SKM-1 (cell line): ENCODE measurements around the gene MGARP.
"Not testable (repeated sequence)": the region's sequence is repeated elsewhere in the genome, so short reads cannot be mapped to it uniquely, and the experiment has no call there.

Experiments
- DNase-seq: peaks from one replicate; lab custom pipeline; 2025; ENCODE audit not compliant: unreplicated experiment; lab: John Stamatoyannopoulos, UW

MGARP gene

DNA sequence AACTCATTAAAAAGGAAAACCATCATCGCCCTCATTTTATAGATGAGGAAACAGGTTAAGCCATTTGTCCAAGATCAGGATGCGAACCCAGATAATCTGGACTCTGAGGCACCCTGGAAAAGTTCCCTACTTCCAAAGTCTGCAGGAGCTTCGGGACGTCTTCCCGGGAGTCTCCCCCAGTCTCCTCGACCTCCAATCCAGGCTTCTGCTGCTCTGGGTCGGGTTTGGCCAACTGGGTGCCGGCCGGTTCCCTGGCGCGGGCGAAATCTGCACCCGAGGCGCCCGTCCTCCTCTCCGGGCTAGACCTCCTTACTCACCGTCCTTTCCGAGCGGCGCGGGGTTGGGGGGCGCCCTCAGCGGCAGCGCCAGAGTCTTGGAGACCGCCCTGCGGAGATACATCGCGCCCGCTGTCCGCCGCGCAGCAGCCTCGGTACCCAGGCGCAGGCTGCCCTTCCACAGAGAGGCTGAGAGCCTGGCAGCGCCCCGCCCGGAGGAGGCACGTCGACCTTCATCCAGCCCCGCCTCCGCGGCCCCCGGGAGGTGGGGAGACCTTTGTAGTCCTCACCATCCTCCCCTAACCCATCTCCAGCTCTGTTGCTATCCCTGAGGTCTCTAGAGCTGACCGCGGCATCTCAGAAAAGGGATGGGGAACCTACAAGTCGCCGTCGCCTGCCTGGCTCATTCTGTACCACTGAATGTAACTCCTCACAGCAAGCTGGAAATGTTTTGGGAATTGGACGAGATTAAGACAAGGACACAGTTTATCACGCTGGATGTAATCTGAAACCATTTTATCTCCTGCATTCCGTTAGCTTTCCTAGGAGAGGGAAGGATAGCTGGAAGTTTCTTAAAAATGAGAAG, at the start of gene MGARP:
Gene MGARP (minus strand): TSS at position 466 of the 861 bp plus-strand sequence. CDS start 67 bp downstream, at position 399.
- no peak for DNase-seq

DNA sequence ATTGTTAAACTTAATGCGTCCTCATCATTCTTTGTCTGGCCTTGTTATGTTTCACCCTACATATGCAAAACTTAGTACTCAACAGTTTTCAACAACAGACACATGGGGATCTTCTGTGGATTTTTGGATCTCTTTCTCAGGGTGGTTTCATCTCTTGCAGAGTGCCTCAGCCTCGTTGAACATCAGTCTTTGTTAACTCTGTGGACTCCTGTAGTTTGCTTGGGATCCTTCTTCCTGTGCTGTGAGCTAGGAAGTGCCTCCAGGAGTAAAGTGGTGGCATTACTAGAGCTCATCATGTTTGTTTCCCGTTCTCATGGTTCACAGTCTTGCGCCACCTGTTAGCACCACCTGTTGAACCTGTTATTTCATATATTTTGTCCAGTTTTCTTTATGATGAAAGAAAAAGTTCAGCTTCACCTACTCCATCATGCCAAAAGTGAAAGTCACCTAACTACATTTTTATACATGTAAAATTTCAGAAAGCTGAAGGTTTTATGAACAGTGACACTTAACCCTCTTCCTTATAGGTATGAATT, 49.7 kb upstream of the MGARP start:
- no peak for DNase-seq

DNA sequence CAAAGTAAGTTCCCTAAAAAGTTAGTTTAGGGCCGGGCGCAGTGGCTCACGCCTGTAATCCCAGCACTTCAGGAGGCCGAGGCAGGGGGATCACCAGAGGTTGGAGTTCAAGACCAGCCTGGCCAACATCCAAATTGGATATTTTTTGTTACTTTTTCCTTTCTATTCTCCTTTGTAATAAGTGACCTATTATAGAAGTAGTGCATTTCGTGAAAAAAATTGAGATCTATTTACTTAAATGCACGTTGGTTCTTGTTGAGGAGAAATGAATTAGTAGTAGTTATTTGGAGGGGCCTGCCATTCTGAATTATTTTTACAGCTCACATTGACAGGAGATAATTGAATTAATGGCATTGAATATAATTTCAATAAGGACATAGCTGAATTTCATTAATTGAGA, 44.6 kb upstream of the MGARP start:
- no peak for DNase-seq

DNA sequence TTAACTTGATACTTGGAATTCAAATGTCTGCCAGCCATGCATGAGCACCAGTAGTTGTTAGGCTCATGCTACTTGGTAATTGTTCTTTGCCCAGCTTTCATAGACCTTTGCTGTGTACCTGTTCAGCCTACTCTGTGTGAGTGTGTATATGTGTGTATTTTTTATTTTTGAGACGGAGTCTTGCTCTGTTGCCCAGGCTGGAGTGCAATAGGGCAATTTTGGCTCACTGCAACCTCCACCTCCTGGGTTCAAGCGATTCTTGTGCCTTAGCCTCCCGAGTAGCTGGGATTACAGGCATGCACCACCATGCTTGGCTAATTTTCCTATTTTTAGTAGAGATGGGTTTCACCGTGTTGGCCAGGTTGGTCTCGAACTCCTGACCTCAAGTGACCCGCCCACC, 42.5 kb upstream of the MGARP start:
- DNase-seq = not testable (repeated sequence)

DNA sequence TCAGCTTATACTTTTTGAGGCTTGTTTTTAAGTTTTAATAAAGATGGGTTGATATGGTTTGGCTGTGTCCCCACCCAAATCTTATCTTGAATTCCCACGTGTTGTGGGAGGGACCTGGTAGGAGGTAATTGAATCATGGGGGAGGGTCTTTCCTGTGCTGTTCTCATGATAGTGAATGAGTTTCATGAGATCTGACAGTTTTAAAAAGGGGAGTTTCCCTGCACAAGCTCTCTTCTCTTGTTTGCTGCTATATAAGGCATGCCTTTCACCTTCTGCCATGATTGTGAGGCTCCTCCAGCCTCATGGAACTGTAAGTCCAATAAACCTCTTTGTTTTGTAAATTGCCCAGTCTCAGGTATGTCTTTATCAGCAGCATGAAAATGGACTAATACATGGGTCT, 42.0 kb upstream of the MGARP start:
- not testable (repeated sequence) for DNase-seq

DNA sequence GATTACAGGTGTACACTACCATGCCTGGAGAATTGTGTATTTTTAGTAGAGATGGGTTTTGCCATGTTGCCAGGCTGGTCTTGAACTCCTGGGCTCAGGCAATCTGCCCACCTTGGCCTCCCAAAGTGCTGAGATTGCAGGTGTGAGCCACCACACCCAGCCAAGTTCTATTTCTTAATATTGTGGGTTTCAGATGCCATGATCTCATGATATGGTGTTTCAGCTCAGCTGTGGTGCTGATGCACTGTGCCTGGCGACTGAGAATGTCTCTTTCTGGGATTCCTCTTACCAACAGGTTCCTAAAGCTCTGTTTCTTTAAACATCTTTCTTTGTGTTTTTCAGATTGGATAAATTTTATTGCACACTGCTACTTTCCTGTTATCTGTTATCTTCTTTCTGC, 39.5 kb upstream of the MGARP start:
- no peak for DNase-seq

DNA sequence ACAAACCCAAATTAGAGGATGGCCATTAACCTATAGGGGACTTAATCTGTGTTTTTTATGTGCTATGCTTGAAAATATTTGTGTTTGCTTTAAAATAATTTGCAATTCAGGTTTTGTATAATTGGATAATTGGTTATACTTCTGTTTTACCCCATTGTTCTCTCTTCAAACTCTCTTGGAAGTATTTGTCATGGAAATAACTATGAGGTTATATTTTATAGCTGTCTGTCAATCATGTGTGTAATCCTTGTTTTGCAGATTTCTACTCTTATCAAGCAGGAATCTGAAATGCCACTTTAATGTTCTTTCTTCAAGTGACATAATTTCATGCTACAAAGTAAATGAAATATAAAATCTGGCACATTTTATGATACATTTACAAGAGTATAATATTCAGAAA, 37.6 kb upstream of the MGARP start:
- DNase-seq = no peak

DNA sequence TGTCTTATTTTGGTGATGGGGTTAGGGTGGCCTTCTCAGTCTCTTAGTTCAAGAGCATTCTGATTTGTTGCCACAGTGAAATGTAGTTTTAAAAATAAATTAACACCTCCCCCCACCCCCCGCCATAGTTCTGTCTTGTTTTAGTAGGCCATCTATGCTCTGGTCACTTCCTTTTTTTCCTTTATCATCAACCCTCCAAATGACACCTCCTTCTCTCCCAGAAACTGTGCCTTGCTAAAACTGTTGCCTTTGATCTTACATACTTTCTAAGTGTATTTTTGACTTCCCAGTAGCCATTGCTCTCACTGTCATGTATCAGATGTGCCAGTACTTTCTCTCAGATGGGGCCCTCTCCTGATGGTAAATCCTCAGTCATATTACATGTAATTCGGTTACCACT, 36.7 kb upstream of the MGARP start:
- DNase-seq = no peak

DNA sequence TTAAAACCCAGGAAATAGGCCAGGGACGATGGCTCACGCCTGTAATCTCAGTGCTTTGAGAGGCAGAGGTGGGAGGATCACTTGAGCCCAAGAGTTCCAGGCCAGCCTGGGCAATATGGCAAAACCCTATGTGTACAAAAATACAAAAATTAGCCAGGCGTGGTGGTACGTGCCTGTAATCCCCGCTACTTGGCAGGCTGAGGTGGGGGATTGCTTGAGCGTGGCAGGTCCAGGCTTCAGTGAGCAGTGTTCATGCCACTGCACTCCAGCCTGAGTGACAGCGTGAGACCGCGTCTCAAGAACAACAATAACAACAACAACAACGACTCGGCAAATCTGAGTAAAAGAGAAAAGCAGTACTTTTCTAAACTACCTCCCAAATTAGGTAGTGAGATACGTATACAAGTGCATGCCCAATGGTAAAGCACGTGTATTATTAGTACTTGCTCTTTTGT, 35.2 kb upstream of the MGARP start:
- no peak for DNase-seq

DNA sequence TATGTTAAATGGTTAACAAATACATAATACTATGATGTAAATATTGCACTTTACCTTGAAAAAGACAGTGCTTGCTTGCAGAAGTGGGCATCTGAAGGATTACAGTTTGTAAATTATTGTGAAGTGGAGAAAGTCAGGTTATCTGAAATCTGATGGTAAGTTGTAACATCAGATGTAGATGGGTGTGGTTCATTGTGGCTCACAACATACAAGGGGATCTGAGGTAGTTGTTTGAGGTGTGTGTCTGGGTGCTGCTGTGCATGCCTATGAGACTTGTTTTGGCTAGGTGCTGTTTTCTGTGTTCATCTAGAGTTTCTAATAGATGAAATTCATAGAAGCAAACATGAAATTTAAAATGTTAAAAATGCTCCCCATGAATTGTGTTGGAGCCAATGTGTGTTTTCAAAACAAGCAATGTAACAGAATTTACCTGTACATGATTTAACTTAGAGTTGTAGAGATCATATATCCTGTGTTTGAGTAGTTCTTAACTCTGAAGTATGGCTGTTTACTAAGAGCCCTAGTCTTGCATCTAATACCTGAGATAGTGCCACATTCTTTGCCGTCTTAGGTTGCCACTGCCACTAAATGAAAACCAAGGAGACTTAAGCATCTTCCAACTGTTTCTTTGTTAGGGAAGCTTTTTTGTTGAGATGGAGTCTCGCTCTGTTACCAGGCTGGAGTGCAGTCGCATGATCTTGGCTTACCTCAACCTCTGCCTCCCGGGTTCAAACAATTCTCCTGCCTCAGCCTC, 34.2 kb upstream of the MGARP start:
- DNase-seq = no peak

DNA sequence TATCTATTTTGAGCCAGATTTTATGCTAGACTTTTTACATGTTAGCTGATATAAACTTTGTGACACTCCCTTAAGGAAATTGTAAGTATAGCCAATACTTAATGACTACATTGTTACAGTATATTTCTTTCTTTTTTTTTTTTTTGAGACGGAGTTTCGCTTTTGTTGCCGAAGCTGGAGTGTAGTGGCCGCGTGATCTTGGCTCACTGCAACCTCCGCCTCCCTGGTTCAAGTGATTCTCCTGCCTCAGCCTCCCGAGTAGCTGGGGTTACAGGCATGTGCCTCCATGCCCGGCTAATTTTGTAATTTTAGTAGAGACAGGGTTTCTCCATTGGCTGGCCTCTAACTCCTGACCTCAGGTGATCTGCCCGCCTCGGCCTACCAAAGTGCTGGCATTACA, 33.4 kb upstream of the MGARP start:
- DNase-seq = not testable (repeated sequence)

DNA sequence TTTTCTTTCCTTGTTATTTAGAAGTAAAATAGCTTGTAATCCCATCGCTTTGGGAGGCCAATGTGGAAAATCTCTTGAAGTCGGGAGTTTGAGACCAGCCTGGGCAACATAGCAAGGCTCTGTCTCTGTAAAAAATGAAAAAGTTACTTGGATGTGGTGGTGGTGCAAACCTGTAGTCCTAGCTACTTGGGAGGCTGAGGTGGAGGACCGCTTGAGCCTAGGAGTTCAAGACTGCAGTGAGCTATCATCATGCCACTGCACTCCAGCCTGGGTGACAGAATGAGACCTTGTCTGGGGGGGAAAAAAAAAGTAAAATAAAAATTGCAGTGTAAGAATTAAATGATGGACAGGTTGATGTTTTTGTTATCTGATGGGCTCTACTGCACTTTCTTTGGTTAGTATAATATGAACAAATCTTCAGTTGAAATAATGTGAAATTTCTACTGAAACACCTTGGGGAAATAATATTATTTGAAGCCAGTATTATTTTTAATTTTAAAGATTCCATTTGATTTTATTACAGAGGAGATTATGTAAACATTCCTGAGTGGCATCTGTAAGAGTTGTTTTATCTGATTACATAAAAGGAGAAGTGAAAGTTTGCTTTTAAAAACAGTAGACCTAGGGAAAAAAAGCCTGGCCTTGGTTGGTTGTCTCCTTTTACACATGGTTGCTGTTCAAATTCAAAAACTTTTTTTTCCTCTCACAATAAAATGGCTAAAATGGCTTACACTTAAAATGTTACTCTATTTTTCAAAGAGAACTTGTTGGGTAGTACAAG, 32.7 kb upstream of the MGARP start:
- DNase-seq = no peak

DNA sequence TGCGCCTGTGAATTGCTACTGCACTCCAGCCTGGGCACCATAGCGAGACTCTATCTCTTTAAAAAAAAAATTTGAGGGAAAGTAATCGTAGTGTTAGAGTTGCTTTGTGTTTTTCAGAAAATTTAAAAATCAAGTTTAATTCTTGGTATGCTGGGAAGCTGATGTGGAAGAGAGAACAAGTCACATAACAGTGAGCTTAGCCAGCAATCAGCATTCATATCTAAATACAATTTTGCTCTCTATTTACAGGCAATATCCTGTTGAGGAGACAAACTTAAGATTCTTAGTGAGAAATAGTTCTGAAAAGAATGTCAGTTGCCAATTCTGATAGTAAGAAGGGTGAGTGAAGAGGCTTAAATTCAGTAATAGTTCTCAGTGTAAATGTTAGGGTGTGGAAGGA, 31.9 kb upstream of the MGARP start:
- DNase-seq = no peak

DNA sequence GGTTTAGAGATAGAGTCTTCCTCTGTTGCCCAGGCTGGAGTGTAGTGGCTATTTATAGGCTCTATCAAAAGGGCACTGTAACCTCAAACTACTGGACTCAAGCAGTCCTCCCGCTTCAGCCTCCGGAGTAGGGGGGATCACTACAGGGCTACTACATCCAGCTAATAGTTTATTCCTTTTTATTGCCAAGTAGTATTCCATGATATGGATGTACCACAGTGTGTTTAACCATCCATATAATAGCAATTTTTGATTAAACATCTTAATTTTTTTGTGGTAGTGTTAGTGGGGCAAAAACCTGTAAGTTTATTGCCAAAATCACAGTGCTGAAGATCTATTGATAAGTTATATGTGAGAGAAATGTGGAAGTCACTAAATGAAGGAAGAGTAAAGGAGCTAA, 24.9 kb upstream of the MGARP start:
- no peak for DNase-seq

DNA sequence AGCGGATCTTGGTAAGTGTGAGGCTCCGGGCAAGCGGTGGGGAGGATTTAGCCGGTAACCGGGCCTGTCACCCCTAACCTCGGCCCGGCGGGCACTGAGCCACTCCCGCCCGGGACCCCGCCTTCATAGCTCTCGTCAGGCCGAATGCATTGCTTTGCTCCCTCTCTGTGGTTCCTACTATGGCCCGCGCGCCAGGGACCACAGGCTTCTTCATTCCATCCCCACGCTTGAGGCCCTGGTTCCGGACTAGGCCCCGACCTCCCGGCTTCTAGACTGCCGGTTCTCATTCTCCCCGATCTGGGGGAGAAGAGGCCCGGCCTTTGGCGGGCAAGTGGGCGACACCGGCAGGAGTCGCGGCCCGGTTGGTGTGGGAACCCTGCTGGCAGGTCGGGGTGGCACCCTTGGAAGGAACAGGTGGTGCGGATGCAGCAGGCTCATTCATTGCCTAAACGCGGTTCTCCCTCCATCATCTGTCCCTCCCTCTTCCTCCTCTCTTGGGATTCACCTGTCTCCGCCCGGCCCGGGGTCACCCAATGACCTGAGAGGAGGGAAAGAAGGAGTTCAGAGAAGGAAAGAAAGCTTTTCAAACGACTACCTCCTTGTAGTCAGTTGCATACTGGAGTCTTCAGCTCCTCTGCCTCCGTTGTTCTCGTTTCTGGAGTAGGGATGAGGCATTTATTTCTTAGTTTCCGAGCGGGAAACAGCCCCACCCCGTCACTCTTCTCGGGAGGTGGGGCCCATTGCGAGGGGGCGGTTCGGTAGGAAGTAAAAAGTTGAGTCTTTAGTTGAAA, 22.0 kb upstream of the MGARP start, which contains the start of gene NDUFC1:
Gene NDUFC1 (minus strand): TSS at position 657 of the 791 bp plus-strand sequence. CDS start 6,679 bp downstream, outside the sequence.
- peak; percentile 56 for DNase-seq

DNA sequence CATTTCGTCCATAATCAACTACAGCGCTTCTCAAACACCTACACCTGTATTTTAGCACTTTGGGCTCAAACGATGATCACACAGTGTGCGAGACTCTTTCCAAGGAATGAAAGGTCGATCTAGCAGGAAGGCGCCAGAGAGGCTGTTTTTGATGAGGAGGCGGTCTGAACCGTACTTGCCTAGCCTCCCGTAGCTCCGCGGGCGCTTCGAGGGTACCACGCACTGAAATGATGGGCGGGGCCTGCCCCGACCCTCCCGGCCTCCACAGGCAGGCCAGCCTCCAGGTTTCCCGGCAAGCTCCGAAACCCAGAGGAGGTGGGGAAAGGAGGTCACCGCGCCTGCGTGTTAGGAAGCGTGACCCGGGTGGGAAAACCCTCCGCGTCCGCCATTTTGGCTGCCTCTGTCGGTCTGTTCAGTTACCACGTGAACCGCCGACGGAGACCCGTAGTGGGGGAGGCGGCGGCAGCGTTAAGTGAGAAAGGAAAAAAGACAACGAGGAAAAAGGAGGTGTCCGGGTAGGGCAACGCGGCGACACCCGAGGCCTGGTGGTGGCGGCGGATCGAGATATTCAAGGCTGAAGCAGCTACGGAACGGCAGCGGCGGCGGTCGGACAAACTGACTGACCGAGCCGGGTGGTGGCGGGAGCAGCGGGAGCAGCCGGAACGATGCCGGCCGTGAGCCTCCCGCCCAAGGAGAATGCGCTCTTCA, 21.2 kb upstream of the MGARP start, which contains the start of gene NAA15:
Gene NAA15 (plus strand): TSS at position 393 of the 708 bp plus-strand sequence. CDS start 273 bp downstream, at position 666.
- peak; percentile 95 for DNase-seq

DNA sequence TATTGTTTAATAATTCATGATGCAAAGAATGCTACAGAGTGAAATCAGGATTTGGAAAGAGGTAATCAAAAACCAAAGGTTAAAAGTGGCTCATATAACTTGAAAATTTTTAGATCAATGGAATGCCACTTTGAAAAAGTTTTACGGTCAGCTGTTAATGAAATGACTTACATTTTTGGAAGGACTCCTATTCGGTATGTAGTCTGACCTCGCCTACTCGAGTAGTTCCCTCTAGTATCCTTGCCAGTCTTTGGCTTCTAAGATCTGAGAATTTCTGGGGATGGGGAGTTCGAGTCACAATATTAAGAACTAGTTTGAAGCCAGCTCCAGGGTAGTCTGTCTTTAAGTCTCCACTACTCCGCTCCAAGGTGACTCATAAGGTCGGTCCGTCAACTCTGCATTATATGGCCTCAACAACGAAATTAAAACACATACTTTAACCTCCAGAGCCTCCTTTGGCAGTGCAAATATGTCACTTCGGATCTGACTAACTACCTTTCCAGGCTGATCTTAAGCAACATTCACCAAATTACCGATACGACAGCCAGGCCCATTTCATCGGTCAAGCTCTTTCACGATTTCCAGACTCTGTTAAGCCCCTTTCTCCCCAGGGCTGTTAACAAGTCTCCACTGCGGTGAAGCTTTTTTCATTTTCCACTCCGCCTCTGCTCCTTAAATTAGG, 20.5 kb upstream of the MGARP start:
- DNase-seq = no peak

DNA sequence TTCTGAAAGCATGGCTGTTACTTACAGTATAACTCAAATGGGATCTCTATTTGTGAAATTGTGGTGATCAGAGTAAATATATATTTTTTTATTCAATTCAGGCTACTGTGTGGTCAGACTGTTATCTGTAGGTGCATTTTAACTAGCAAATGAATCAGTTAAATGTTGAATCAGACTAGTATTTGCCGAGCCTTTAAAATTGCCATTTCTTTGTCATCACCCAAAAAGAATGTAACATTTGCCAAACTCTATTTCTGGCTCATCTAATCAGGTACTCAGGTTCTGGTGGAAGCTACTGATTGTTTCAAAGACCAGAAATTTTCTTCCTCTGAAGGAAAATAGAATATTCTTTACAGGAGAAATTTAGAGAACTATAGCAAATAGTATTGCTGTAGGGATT, 19.5 kb upstream of the MGARP start:
- DNase-seq = no peak

DNA sequence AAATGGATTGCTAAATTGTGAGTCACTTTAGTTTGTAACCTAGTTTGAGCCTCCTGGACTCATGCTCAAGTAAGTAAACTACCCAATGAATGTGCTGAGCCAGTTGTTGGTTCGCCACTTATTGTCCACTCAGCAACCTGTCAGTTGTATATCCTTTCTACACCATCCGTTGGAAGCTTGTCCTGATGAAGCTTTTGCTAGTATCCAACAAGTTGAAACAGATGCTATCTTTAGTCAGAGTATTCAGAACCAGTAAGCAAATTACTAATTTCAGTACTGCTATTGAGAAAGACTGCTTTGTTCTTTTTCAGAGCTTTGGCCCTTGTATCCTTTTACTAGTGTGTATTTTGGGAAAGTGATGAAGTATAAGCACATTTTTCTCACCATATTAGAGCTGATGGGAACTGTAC, 17.0 kb upstream of the MGARP start:
- DNase-seq = no peak
